ENCODE measurements around the gene UBA7.
A peak's percentile ranks its signal among the peaks of the same experiment; 100 is the strongest.

The UBA7 gene

GRCh38 chr3:49804141-49805041 lies 9.4 kb downstream of the UBA7 start:
- no peak overlapping the region; the same call in 1 of the 2 replicates for H3K27ac ChIP-seq
- TF ChIP-seq ZFX (IDR thresholded peaks at IDR 0.05): no peak
- TF ChIP-seq CTCF (conservative IDR thresholded peaks at IDR 0.05): no peak

GRCh38 chr3:49803465-49804140 lies 10.2 kb downstream of the UBA7 start:
- H3K27ac ChIP-seq: no peak overlapping the region
- no peak for TF ChIP-seq ZFX (IDR thresholded peaks at IDR 0.05)
- TF ChIP-seq CTCF (conservative IDR thresholded peaks at IDR 0.05): no peak

GRCh38 chr3:49802719-49803464 lies 10.9 kb downstream of the UBA7 start, which contains the start of gene INKA1:
TSS of gene INKA1 (plus strand) at chr3:49803261. CDS start at chr3:49803393, 132 bp downstream.
- no peak within 1 kb of the TSS for H3K27ac ChIP-seq
- TF ChIP-seq ZFX (IDR thresholded peaks at IDR 0.05) (no peak), CTCF (conservative IDR thresholded peaks at IDR 0.05) (peak; percentile 90)

- TF ChIP-seq ZFX (IDR thresholded peaks at IDR 0.05) (no peak), CTCF (conservative IDR thresholded peaks at IDR 0.05) (no peak)
- no peak overlapping the region for H3K27ac ChIP-seq
These were observed 12.6 kb downstream of the UBA7 start for GRCh38 chr3:49801160-49801559.

- TF ChIP-seq ZFX (IDR thresholded peaks at IDR 0.05) (no peak), CTCF (conservative IDR thresholded peaks at IDR 0.05) (no peak)
- no peak within 1 kb of the TSS for H3K27ac ChIP-seq
These were observed 14.0 kb downstream of the UBA7 start, which contains the start of gene CDHR4 for GRCh38 chr3:49799761-49800160. TSS of gene CDHR4 (minus strand) at chr3:49799873. CDS start at chr3:49799812, 61 bp downstream.

GRCh38 chr3:49799105-49799504 lies 14.6 kb downstream of the UBA7 start:
- H3K27ac ChIP-seq: no peak overlapping the region
- no peak for TF ChIP-seq ZFX (IDR thresholded peaks at IDR 0.05)
- TF ChIP-seq CTCF (conservative IDR thresholded peaks at IDR 0.05): no peak
